GM18519 (cell line): ENCODE measurements around the gene LAMC3.

Experiments used
- ATAC-seq: cut with Tn5 transposase; IDR thresholded peaks from one replicate; pipeline ENCODE4 v1.9.1; 2021; ENCODE audit warnings: mild to moderate bottlenecking, moderate library complexity; ENCODE audit not compliant: unreplicated experiment, low FRiP score

Gene LAMC3

DNA sequence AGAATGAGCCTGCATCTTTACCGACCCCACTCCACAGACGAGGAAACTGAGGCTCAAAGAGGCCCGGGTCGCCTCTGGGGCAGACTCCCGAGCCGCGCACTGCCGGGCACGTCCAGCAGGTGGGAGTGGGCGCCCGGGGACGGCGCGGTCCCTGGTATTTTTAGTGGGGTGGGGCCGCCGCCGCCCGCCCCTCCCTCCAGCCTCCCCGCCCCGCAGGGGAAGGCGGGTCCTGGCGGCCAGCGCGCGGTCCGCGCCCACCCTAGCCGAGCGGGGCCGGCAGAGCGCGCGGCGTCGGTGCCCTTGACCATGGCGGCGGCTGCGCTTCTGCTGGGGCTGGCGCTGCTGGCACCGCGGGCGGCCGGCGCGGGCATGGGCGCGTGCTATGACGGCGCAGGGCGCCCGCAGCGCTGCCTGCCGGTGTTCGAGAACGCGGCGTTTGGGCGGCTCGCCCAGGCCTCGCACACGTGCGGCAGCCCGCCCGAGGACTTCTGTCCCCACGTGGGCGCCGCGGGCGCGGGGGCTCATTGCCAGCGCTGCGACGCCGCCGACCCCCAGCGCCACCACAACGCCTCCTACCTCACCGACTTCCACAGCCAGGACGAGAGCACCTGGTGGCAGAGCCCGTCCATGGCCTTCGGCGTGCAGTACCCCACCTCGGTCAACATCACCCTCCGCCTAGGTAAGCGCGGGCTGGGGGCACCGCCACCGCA lies at the start of gene LAMC3:
Gene LAMC3 (plus strand): TSS at position 266 of the 710 bp plus-strand sequence. CDS start 41 bp downstream, at position 307.
- no peak for ATAC-seq

DNA sequence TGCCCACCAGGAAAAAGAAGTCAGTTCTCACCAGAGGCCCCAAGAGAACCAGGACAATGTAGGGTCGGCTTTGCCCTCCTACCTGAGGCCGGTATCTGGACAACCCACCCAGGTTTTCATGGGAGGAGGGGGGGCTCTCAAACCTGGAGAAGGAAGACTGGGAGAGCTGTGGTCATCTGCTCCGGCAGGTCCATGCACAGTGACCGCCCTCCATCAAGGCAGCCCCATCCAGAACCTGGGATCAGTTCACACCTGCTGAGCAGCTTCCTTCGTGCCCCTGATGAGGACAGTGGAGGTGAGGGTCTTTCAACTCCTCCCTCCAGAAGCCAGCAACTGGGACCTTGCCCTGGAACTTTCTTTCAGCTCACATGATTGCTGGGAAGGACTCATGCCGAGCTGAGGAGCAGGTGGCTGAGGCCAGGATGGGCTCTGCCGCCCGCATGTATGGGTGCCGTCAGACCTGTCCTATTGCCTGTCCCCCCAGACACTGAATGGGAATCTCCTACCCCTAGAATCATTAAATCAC lies 49.1 kb upstream of the LAMC3 start:
- ATAC-seq: no peak

DNA sequence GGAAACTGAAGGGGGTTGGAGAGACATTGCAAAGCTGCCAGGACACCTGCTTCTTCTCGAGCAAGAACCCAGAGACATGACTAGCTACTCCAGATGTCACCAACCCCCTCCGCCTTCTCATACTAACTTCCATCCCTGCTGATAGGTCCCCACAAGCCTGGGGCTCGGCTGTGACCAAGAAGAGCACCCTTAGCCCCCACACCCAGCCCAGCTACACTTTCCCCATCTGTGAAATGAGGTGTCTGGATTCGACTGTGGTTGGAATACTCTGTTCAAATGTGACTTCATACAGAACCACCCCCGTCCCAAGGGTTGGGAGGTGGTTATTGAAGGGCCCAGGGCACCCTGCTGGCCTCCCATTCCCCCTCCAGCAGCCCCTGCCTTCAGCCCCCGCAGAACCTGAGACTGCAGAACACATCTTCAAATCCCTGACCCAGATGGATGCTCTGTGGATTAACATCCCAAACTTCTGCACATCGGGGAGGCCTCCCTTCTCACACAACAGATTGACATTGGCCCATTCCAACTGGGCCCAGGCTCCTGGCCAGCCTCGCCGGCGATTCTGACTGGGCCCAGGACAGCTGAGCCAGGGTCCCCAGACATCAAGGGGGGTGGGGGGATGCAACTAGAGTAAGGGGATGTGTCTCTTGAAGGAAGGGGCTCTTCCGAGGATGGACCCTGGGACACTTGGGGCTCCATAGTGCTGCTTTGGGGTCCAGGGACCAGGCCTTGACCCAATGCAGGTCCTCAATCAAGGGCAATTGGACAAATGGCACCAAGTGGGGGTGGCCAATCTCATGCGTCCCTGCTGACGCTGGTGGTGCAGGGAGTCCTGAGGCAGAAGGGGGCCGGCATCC lies 48.2 kb upstream of the LAMC3 start:
- no peak for ATAC-seq

DNA sequence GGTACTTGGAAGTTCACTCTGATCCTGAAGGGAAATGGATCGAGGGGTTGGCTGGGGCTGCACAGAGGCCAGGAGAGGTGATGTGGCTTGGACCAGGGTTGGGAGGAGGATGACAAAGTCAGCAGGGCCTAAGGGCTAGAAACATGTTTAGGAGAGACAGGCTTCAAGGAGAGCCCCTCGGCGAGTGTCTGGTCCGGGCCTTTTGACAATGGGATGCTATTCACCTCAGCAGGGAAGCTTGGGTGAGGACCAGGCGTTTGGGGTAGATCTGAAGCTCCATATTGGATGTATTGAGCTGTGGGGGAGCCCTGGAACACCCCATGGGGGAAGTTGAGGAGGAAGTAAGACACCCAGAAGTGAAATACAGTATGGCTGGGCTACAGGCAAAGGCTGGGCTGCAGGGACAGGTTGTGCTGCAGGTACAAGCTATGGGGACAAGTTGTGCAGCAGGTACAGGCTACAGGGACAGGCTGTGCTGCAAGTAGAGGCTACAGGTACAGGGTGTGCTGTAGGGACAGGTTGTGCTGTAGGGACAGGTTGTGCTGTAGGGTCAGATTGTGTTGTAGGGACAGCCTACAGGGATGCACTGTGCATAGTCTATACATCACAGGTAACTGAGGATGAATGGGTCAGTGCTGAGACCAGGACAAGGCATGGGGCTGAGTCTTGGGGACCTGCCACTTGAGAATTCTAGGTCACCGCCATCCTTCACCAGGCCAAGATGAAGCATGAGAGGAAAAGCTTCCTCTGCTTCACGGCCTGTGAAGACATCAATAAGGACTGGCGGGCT lies 47.3 kb upstream of the LAMC3 start:
- no peak for ATAC-seq

DNA sequence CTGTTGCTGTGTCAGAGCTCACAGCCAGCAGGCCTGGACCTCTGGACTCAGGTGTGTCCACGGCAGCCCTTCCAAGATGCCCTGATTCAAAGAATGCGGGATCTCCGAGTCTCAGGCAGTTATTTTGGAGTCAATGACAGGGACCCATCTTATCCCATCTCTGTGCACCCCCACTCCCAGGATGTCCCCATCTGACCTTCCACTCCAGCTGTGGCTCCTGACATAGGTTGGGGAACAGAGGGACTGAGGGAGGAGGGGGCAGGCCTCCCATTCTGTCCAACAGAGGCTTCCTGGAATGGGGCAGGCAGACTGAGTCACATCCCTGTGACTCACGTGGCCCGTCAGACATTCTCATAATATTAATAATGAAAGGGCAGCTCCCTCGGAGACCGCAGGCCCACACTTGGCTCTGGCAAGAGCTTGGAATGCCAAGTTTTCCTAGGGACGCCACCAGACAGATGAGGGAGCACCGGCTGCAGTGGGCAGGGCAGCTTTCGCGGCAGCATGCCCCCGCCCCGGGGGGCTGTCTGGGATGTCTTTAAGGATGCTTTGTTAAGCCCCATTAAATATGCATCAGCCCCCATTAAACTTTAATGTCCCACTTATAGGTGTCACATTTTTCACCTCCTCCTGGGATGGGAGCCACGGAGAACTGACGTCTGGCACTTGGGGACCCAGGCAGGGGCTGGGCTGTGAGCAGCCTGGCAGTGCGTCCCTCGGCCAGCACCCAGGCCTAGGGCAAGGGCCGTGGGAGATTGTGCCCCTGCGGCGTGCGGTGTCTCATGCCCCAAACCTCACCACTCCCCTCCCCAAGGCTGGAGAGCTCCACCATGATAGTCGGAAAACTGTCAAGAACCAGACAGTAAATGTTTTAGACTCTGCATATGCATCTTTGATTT lies 46.3 kb upstream of the LAMC3 start:
- ATAC-seq: no peak

DNA sequence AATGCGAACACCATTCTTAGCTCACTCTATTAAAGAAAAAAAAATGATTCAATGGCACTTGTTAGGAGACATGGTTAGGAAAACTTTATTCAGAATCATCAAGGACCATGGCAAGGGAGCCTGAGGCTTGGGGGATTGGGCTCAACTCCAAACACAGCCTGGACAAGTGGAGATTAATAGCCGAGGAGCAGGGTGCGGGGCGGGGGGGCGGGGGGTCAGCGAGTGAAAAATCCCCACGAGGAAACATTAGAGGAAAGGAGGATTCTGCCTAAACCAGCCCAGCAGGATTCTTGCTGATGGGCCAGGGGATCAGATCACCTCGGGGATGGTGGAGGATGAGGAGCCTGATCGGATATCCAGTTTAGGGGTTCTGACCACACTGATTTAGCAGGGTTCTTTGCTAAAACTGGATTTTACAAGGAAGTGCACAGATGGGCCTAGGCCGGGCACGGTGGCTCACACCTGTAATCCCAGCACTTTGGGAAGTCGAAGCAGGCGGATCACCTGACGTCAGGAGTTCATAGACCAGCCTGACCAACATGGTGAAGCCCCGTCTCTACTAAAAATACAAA lies 45.6 kb upstream of the LAMC3 start:
- no peak for ATAC-seq

DNA sequence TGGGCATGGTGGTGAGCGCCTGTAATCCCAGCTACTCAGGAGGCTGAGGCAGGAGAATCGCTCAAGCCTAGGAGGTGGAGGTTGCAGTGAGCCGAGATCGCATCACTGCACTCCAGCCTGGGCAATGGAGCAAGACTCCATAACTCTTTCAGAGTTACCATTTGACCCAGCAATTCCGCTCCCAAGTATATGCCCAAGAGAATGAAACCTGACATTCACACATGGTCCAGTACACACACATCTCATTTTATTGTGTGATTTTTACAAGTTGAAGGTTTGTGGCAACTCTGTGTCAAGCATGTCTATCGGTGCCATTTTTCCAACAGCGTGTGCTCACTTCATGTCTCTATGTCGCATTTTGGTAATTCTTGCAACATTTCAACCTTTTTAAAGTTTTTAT lies 45.1 kb upstream of the LAMC3 start:
- no peak for ATAC-seq

DNA sequence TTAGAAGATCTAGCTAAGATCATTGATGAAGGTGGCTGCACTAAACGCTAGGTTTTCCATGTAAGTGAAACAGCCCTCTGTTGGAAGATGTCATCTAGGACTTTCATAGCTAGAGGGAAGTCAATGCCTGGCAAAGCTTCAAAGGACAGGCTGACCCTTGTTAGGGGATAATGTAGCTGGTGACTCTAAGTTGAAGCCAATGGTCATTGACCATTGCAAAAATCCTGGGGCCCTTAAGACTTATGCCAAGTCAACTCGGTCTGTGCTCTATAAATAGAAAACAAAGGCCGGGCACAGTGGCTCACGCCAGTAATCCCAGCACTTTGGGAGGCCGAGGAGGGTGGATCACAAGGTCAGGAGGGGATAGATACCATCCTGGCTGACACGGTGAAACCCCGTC lies 43.3 kb upstream of the LAMC3 start:
- ATAC-seq: no peak

DNA sequence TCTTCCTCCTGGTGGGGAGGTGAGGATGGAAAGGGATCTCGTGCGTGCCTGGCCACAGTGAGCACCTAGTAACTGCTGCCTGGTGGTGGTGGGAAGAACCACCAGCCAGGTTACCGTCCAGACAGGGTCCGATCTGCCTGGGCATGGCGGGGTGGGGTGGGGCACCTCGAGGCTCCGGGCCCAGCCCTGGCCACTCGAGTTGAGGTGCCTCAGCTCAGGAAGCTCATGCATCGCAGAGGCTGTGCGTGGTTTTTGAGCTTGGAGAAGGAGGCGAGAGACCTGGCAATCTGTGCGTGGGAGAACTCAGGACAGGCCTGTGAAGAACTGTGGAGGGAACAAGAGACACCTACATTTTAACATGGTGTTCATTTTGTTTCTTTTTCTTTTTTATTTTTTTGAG lies 38.9 kb upstream of the LAMC3 start:
- ATAC-seq: no peak

DNA sequence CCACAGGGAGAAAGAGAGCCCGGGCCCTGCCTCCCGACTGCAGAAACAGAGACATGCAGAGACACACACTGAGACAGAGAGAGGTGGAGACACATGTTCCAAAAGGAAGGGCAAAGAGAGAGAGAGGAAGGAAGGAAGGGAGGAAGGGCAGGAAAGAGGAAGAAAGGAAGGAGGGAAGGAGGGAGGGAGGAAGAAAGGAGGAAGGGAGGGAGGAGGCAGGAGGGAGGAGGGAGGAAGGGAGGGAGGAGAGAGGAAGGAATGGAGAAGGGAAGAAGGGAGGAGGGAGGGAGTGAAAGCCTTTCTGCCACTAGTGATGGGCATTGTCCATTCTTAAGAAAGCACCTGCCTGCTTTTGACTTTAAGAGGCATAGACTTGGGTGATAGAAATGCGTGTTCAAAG lies 38.1 kb upstream of the LAMC3 start:
- ATAC-seq: no peak

DNA sequence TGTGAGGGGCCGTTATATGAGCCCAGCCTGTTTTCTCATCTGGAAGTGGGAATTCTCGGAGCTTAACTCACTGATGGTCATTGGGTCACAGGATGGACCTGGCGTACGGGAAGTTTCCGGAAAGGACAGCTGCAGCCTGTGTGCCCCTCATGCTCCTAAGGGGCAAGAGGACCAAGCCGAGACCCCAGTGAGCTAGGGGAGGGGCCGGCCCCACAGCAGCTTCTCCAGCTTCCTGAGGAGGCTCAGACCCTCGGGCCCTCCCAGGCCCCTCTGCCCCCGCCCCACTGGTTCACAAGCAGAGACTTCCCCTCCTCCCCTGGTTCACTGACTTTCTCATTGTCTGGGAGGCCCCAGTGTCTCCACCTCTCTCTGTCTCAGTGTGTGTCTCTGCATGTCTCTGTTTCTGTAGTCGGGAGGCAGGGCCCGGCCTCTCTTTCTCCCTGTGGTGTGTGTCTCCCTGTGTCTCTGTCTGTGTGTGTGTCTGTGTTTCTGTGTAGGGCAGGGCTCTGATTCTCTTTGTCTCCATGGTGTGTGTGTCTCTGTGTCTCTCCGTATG lies 37.6 kb upstream of the LAMC3 start:
- ATAC-seq: no peak

DNA sequence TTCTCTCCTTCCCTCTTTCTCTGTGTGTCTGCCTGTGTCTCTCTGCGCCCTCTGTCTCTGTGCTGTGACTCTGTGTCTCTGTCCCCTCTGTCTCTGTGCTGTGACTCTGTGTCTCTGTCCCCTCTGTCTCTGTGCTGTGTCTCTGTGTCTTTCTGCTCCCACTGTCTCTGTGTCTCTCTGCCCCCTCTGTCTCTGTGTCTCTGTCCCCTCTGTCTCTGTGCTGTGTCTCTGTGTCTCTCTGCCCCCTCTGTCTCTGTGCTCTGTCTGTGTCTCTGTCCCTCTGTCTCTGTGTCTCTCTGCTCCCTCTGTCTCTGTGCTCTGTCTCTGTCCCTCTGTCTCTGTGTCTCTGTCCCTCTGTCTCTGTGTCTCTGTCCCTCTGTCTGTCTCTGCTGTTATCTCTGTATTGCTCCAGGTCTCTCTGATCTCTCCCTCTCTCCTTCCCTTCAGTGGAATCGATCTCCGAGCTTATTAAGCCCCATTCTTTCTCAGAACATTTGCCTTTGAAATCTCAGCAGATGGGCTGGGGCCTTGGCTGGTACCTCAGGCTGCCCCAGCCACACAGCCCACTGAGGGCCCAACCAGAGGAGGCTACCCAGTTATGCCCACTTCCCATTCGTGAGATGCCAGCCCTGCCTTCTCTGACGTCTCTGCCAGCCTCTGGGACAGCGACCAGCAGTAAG lies 36.6 kb upstream of the LAMC3 start:
- ATAC-seq: no peak

DNA sequence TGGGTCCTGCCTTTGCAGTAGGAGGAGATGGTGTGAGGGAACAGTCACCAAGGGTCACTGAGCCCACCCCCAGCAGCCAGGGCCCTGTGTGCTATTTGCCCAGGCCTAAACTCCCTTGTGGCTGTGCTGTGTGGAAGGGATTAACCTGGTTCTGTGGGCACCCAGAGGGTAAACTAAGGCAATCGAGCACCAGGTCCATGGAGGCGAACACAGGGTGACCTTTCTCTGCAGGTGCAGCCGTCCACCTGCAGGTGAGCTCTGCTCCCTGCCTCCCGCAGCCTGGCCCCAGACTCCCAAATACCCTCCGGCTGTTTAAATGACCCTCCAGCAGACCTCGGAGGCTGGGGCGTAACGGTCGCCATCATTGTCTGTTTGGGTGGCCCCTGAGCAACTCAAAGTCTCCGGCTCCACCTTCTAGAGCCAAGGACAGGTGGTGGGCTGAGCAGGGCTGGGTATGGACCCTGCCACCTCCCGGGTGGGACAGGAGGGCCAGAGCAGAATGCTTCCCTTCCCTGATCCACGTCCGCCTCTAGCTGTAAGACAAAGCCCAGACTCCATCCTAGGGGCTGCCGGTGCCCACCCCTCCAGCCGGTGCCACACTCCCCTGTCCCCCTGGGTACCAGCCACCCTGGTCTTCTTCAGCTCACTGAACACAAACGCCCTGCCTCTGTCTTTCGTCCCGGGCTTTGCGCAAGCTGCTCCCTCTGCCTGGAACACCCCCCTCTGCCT lies 35.9 kb upstream of the LAMC3 start:
- no peak for ATAC-seq

DNA sequence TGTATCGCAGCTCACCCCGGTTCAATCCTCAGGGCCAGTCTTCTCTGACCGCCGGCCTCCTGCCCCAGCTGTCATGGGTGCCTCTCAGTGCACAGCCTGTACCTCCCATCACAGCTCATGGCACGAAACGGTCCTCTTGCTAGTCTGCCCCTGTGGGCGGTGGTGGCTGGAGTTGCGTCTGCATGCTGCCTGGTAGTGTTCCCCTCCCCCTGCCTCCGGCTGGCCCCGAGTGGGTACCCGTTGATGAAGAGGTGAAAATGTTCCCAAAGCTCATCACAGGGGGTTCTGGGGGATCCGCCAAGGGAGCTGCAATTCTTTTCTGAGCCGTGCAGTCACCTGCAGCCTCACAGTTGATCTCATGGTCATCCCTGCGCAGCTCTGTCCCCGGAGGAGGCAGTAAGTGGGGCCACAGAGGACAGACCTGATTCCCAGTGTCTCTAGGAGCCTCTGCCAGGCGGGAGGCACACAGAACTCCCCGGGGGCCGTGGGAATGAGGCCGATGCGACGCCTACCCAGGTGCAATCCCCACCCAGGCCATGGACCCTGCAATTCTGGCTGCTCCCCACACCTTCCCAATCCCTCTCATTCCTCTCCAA lies 35.2 kb upstream of the LAMC3 start:
- no peak for ATAC-seq

DNA sequence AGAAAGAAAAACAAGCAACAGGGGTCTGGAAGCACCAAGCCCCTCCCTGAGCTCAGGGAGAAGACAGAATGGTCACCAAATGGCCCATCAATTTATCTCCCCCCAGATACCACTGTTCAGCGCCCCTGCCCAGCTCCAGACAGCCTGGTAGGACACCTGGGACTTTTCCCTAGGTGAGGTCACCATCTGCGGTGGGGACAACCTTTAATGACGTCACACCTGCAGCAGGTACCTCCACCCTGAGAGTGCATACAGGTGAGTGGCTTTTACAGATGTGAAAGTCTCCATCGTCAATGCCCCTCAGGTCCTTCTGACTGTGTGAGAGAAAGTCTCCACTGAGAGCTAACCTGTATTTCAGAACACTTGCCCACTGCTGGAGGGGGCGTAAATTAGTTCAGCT lies 34.3 kb upstream of the LAMC3 start:
- ATAC-seq: no peak

DNA sequence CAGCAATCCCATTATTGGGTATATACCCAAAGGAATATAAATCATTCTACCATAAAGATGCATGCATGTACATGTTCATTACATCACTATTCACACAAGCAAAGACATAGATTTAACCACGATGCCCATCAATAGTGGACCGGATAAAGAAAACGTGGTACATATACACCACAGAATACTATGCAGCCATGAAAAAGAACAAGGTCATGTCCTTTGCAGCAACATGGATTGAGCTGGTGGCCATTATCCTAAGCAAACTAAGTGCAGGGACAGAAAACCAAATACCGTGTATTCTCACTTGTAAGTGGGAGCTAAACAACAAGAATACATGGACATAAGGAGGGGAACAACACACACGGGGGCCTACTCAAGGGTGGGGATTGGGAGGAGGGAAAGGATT lies 33.8 kb upstream of the LAMC3 start:
- ATAC-seq: no peak

DNA sequence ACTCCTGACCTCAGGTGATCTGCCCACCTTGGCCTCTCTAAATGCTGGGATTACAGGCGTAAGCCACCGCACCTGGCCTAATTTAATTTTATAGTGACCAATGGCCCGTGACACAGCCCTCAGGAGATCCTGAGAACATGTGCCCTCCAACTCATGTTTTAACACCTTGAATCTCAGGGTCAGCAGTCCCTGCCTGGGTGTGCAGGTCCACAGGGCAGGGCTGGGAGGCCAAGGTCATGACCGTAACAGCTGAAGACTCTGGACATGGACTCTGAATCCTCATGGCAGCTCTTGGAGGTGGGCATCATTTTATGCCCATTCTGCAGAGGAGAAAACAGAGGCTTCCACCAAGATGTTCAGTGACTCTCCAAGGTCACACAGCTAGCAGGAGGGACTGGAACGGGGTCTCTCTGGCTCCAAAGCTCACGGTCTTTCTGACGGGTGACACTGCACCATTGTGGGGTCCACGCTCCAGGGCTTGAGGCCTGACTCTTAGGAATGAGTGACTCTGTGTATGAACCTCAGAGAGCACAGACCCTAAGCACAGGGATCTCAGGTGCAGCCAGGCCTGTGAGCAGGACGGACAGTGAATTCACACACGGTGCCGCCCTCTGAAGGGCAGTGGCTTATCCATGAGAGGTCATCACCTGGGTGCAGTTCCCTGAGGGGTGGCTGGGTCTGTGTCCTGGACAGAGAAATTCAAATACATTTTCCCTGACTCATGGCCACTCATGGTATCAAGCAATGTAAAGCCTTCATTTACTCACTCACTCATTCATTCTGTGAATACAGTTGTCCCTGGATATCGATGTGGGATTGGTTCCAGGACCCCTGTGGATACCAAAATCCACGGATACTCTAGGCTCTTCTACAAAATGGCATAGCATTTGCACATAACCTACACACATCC lies 32.8 kb upstream of the LAMC3 start:
- no peak for ATAC-seq
